Transverse colon (tissue), 4 donors: ENCODE measurements around the gene ARMC3. TPM values are rescaled to one million over a fixed set of nuclear protein-coding genes. Genes with fewer than 3 reads are reported as not detected.

Experiments used
- DNase-seq: peaks from one replicate; pipeline ENCODE4 v3.0.0-alpha.2; 2019
- H3K27ac ChIP-seq, 4 donors: fragments of 200-600 bp; sonication (generic); 2 replicates each; pipeline ENCODE4 v1.5.1; 2016 to 2018; ENCODE audit warnings: inconsistent platforms in 4 of 4
- H3K27me3 ChIP-seq: fragments of 200-600 bp; sonication (generic); 2 replicates; pipeline ENCODE4 v1.5.1; 2017; ENCODE audit warnings: inconsistent platforms
- H3K36me3 ChIP-seq, 4 donors: fragments of 200-600 bp; sonication (generic); 2 replicates each; pipeline ENCODE4 v1.5.1; 2017 to 2019; ENCODE audit warnings: inconsistent platforms in 4 of 4
- H3K4me1 ChIP-seq, 4 donors: fragments of 200-600 bp; sonication (generic); 2 replicates each; pipeline ENCODE4 v1.5.1; 2017 to 2020; ENCODE audit warnings: inconsistent platforms in 4 of 4
- H3K4me3 ChIP-seq, 4 donors: fragments of 200-600 bp; sonication (generic); 1 replicate in 1 of 4; 2 replicates in 3 of 4; pipeline versions ENCODE4 v1.5.1 to v1.6.1; 2017 to 2019; ENCODE audit warnings: inconsistent platforms in 4 of 4
- H3K9me3 ChIP-seq, 2 donors: fragments of 200-600 bp; sonication (generic); 2 replicates each; pipeline ENCODE4 v1.5.1; 2017 to 2019; ENCODE audit warnings: inconsistent platforms in 2 of 2
- EP300 ChIP-seq: sonication (generic); formaldehyde crosslinking; IDR thresholded peaks from one replicate; pipeline ENCODE4 v1.6.1; 2017; ENCODE audit warnings: antibody characterized with exemption, low read depth
- POLR2A ChIP-seq: fragments of 450-650 bp; IDR thresholded peaks from one replicate; pipeline ENCODE4 v1.6.1; 2016; ENCODE audit warnings: antibody characterized with exemption, mild to moderate bottlenecking, moderate library complexity
- POLR2AphosphoS5 ChIP-seq, 3 donors: sonication (generic); formaldehyde crosslinking; IDR thresholded peaks; one replicate each; pipeline ENCODE4 v1.6.1; 2016; ENCODE audit warnings: antibody characterized with exemption in 3 of 3
- WGBS, 2 donors: methylation state at CpG; one replicate each; pipeline ENCODE4 v1.1.5; 2018; ENCODE audit warnings: low coverage in 1 of 2; 5-methylcytosine and 5-hydroxymethylcytosine counted together
- in situ Hi-C, 4 donors: fragments of 200-750 bp; cut with MboI; loops; one replicate each; pipeline versions ENCODE4 v1.15.0 to v1.15.1; 2017; ENCODE audit warnings: low sequenced_read_pairs in 3 of 4, low pct_ligation_motif_present in 1 of 4, low pct_unique_long_range_greater_than_20kb in 1 of 4
- intact Hi-C: fragments of 100-400 bp; cut with DNase I; formaldehyde crosslinking; loops from one replicate; pipeline ENCODE4 v1.15.1; 2023; ENCODE audit warnings: low total_unique reads
- total RNA-seq, 4 donors: library from RNA; depleted of rRNA; stranded (reverse); fragments of >200 nt; gene quantifications; one replicate each; pipeline ENCODE4 v1.1.0, GENCODE V29; 2016
- TF ChIP-seq, protein P1 (sequence below), 5 experiments: fragments of 200-600 bp in 3 of 5; fragments of 450-650 bp in 2 of 5; sonication (generic) in 3 of 5; IDR thresholded peaks; 1 replicate in 2 of 5; 2 replicates in 3 of 5; pipeline ENCODE4 v1.5.1; 2016 to 2017; ENCODE audit warnings: antibody characterized with exemption in 5 of 5, inconsistent platforms in 3 of 5, mild to moderate bottlenecking in 2 of 5, moderate library complexity in 1 of 5

ARMC3 gene
- total RNA-seq, 4 donors from 2014 or later = not detected

DNA sequence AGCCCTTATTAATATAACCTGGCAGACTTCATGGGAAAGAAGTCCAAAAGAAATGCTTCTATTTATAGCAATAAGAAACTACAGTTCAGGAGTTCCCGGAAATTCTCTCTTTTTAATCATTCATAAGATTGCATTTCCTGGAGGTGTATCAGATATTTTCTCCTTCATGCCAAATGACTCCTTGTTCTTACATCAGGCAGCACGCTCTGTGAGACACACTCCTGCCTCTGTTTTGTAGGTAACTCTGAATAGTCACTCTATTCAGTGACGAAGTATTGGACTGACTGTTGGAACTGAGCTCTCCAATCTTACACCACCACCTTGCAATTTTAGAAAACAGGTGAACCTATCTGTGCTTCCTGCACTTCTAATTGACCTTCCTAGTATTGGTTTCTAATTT is 88.8 kb downstream of the ARMC3 start:
- no peak for DNase-seq
- 72 to 78% methylated on average over 3 of the region's 3 CpGs for WGBS, 2 donors
- intact Hi-C loops (no loop called here), in situ Hi-C loops (no loop called here)
- Histone ChIP-seq H3K4me1 (no peaks in the 10 kb centered on the region), H3K27me3 (peaks cover 6% of the 10 kb centered on the region), H3K4me3 (no peak overlapping the region), H3K36me3 (no peaks in the 10 kb centered on the region), H3K27ac (no peak overlapping the region), H3K9me3 (peaks cover 0 to 6% of the 10 kb centered on the region in 2 donors)
- TF ChIP-seq, protein P1, sequence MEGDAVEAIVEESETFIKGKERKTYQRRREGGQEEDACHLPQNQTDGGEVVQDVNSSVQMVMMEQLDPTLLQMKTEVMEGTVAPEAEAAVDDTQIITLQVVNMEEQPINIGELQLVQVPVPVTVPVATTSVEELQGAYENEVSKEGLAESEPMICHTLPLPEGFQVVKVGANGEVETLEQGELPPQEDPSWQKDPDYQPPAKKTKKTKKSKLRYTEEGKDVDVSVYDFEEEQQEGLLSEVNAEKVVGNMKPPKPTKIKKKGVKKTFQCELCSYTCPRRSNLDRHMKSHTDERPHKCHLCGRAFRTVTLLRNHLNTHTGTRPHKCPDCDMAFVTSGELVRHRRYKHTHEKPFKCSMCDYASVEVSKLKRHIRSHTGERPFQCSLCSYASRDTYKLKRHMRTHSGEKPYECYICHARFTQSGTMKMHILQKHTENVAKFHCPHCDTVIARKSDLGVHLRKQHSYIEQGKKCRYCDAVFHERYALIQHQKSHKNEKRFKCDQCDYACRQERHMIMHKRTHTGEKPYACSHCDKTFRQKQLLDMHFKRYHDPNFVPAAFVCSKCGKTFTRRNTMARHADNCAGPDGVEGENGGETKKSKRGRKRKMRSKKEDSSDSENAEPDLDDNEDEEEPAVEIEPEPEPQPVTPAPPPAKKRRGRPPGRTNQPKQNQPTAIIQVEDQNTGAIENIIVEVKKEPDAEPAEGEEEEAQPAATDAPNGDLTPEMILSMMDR (IDR thresholded peaks at IDR 0.05) = no peak
- no peak for TF ChIP-seq EP300
- no peak for TF ChIP-seq POLR2A
- no peak for TF ChIP-seq POLR2AphosphoS5 (IDR thresholded peaks at IDR 0.05)

DNA sequence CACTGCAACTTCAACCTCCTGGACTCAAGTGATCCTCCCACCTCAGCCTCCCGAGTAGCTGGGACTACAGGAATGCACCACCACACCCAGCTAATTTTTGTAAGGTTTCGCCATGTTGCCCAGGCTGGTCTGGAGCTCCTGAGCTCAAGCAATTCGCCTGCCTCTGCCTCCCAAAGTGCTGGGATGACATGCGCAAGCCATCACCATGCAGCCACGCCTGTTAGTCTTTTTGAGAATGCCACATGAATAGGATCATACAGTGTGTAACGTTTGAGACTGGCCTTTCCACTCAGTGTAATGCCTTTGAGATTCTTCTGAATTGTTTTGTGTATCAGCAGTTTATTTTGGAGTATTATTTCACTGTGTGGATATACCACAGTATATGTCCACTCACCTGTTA is 91.8 kb downstream of the ARMC3 start:
- Histone ChIP-seq H3K9me3 (peaks cover 0 to 6% of the 10 kb centered on the region in 2 donors), H3K4me3 (no peak overlapping the region), H3K27ac (no peak overlapping the region), H3K27me3 (peaks cover 6% of the 10 kb centered on the region), H3K4me1 (no peaks in the 10 kb centered on the region), H3K36me3 (no peaks in the 10 kb centered on the region)
- in situ Hi-C loops (no loop called here), intact Hi-C loops (no loop called here)
- WGBS, 2 donors = 63 to 75% methylated on average over 1 to 6 of the region's 6 CpGs
- TF ChIP-seq POLR2A = no peak
- DNase-seq = no peak

DNA sequence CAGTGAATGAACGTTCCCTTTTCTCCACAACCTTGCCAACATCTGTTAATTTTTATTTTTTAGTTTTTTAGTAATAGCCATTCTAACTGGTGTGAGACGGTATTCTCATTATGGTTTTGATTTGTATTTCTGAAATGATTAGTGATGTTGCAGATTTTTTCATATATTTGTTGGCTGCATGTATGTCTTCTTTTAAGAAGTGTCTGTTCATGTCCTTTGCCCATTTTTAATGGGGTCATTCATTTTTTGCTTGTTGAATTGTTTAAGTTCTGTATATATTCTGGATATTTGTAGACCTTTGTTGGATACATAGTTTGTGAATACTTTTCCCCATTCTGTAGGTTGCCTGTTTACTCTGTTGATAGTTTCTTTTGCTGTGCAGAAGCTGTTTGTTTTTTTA is 93.6 kb downstream of the ARMC3 start:
- Histone ChIP-seq H3K27ac (no peak overlapping the region), H3K4me1 (no peaks in the 10 kb centered on the region), H3K27me3 (peaks cover 6% of the 10 kb centered on the region), H3K4me3 (no peak overlapping the region), H3K9me3 (peaks cover 0 to 6% of the 10 kb centered on the region in 2 donors), H3K36me3 (no peaks in the 10 kb centered on the region)
- no peak for DNase-seq
- in situ Hi-C loops = no loop called here
- 76 to 86% methylated on average over 1 to 2 of the region's 2 CpGs for WGBS, 2 donors
- no peak for TF ChIP-seq POLR2AphosphoS5 (IDR thresholded peaks at IDR 0.05)
- TF ChIP-seq, protein P1 (IDR thresholded peaks at IDR 0.05) = no peak
- TF ChIP-seq EP300 = no peak
- no peak for TF ChIP-seq POLR2A
- intact Hi-C loops = no loop called here

DNA sequence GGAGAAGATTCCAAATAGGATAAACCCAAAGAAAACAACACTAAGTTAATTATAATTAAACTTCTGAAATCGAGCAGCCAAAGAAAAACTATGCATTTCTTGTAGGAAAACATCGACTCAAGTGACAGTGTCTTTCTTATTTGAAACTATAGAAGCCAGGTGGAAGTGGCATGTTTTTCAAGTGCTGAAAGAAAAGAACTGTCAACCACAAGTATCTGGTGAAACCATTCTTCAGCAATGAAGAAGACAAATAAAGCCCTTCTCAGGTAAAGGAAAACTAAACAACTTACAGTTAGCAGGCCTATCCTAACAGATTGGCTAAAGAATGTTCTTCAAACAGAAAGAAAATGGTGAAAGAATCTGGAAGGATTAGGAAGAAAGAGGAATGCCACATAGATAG is 96.1 kb downstream of the ARMC3 start:
- in situ Hi-C loops (no loop called here), intact Hi-C loops (no loop called here)
- 76 to 91% methylated on average over 2 of the region's 2 CpGs for WGBS, 2 donors
- TF ChIP-seq POLR2A (no peak), EP300 (no peak), POLR2AphosphoS5 (IDR thresholded peaks at IDR 0.05) (no peak)
- TF ChIP-seq, protein P1 (IDR thresholded peaks at IDR 0.05) = no peak
- H3K4me3 ChIP-seq = no peak overlapping the region
- peaks cover 0 to 6% of the 10 kb centered on the region in 2 donors for H3K9me3 ChIP-seq
- H3K4me1 ChIP-seq = no peaks in the 10 kb centered on the region
- no peak overlapping the region for H3K27ac ChIP-seq
- DNase-seq = no peak
- peaks cover 6% of the 10 kb centered on the region for H3K27me3 ChIP-seq
- no peaks in the 10 kb centered on the region for H3K36me3 ChIP-seq

DNA sequence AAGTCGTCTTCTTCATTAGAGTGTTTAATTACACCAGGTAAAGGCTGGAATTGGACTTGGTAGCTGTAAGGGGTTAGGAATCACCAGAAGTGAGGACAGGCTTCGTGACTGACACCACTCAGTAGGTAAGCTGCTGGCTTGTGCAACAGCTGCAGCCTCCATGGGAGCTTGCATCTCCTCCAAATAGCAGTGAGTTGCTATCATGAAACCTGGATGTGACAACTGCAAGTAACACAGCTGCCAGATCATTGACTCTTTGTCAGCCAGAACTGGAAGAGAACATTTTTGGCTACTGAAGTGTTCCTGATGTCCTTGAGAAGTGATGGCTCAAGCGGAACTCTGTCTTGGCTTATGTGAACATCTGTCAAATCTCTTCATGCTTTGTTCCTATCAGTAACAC is 103.5 kb downstream of the ARMC3 start:
- Histone ChIP-seq H3K27me3 (peaks cover 4% of the 10 kb centered on the region), H3K36me3 (no peaks in the 10 kb centered on the region), H3K4me1 (no peaks in the 10 kb centered on the region), H3K4me3 (no peak overlapping the region), H3K9me3 (no peaks in the 10 kb centered on the region), H3K27ac (no peak overlapping the region)
- DNase-seq = no peak
- in situ Hi-C loops = no loop called here
- 79% methylated on average over 3 of the region's 3 CpGs; no CpG with 5 or more reads in 1 of the 2 donors for WGBS, 2 donors
- intact Hi-C loops = no loop called here
- TF ChIP-seq POLR2AphosphoS5 (IDR thresholded peaks at IDR 0.05) (no peak), EP300 (no peak)
